CD4-positive, alpha-beta T cell treated with Interleukin-15 for 1 hour (primary cell): ENCODE measurements around the gene ZNF26.
"Not testable (repeated sequence)": the region's sequence is repeated elsewhere in the genome, so short reads cannot be mapped to it uniquely, and the experiment has no call there.

Experiments
- DNase-seq: peaks from one replicate; pipeline ENCODE4 v3.0.0-alpha.2; 2020

ZNF26 gene

GRCh38 chr12:132986001-132986884 is at the start of gene ZNF26:
TSS of gene ZNF26 (plus strand) at chr12:132986367. CDS start at chr12:132986841, 474 bp downstream.
- peak; percentile 90 for DNase-seq

- DNase-seq: not testable (repeated sequence)
Measured at GRCh38 chr12:132936921-132937320, 49.2 kb upstream of the ZNF26 start.

GRCh38 chr12:132937476-132937875 is 48.7 kb upstream of the ZNF26 start:
- no peak for DNase-seq

- DNase-seq: not testable (repeated sequence)
Measured at GRCh38 chr12:132938807-132939206, 47.4 kb upstream of the ZNF26 start.

- DNase-seq: no peak
Measured at GRCh38 chr12:132940071-132940719, 46.0 kb upstream of the ZNF26 start.

- no peak for DNase-seq
Measured at GRCh38 chr12:132941336-132941954, 44.7 kb upstream of the ZNF26 start.

GRCh38 chr12:132942611-132943010 is 43.6 kb upstream of the ZNF26 start:
- no peak for DNase-seq

GRCh38 chr12:132945806-132946205 is 40.4 kb upstream of the ZNF26 start:
- no peak for DNase-seq

GRCh38 chr12:132946246-132946820 is 39.8 kb upstream of the ZNF26 start:
- DNase-seq: no peak

- no peak for DNase-seq
Measured at GRCh38 chr12:132948146-132949066, 37.8 kb upstream of the ZNF26 start.

- no peak for DNase-seq
Measured at GRCh38 chr12:132949936-132950837, 36.0 kb upstream of the ZNF26 start.

- no peak for DNase-seq
Measured at GRCh38 chr12:132950844-132951535, 35.2 kb upstream of the ZNF26 start.

GRCh38 chr12:132951649-132952048 is 34.5 kb upstream of the ZNF26 start:
- DNase-seq: no peak

GRCh38 chr12:132952371-132953162 is 33.6 kb upstream of the ZNF26 start:
- no peak for DNase-seq

GRCh38 chr12:132953163-132953425 is 33.1 kb upstream of the ZNF26 start:
- DNase-seq: no peak

- DNase-seq: no peak
Measured at GRCh38 chr12:132953771-132954170, 32.4 kb upstream of the ZNF26 start.

GRCh38 chr12:132954471-132955048 is 31.6 kb upstream of the ZNF26 start:
- no peak for DNase-seq

GRCh38 chr12:132955094-132956010 is 30.8 kb upstream of the ZNF26 start:
- no peak for DNase-seq
